Upper lobe of right lung (tissue), 1 donor: ENCODE data around the gene HBM. TPM values are rescaled to one million over a fixed set of nuclear protein-coding genes. Genes with fewer than 3 reads are reported as not detected.

ENCODE experiments used
- ATAC-seq: fragments of 200-7000 bp; cut with Tn5 transposase; one replicate; pipeline ENCODE4 v1.9.1; 2020; ENCODE audit warnings: mild to moderate bottlenecking, moderate library complexity
- DNase-seq: peaks from one replicate; pipeline ENCODE4 v3.0.0-alpha.2; 2020
- H3K27ac ChIP-seq: fragments of 200-600 bp; one replicate; pipeline ENCODE4 v1.8.0; 2022
- H3K27me3 ChIP-seq: fragments of 200-600 bp; one replicate; pipeline ENCODE4 v1.8.0; 2022; ENCODE audit warnings: mild to moderate bottlenecking
- H3K36me3 ChIP-seq: fragments of 200-600 bp; one replicate; pipeline ENCODE4 v1.8.0; 2022
- H3K4me1 ChIP-seq: fragments of 200-600 bp; one replicate; pipeline ENCODE4 v1.8.0; 2022
- H3K4me3 ChIP-seq: fragments of 200-600 bp; one replicate; pipeline ENCODE4 v1.8.0; 2022; ENCODE audit warnings: mild to moderate bottlenecking
- H3K9me3 ChIP-seq: fragments of 200-600 bp; one replicate; pipeline ENCODE4 v1.8.0; 2022
- CTCF ChIP-seq: fragments of 200-600 bp; IDR thresholded peaks from one replicate; pipeline ENCODE4 v1.8.0; 2022; ENCODE audit warnings: antibody characterized with exemption
- intact Hi-C: fragments of 100-400 bp; cut with DNase I; formaldehyde crosslinking; loops from one replicate; pipeline ENCODE4 v1.11.0; 2022
- total RNA-seq: library from RNA; stranded (reverse); fragmentation: NEBNext Ultra II Directional; extraction: Animal tissue kit (Norgen Biotek cat#: 25700); gene quantifications from one replicate; pipeline ENCODE4 v1.2.1, GENCODE V29; 2021
- donor health status: DM: no; HTN: yes; CAD: no; lungs with severe emphysema.

HBM gene
- total RNA-seq, 1 donor from 2014 or later = not detected

DNA sequence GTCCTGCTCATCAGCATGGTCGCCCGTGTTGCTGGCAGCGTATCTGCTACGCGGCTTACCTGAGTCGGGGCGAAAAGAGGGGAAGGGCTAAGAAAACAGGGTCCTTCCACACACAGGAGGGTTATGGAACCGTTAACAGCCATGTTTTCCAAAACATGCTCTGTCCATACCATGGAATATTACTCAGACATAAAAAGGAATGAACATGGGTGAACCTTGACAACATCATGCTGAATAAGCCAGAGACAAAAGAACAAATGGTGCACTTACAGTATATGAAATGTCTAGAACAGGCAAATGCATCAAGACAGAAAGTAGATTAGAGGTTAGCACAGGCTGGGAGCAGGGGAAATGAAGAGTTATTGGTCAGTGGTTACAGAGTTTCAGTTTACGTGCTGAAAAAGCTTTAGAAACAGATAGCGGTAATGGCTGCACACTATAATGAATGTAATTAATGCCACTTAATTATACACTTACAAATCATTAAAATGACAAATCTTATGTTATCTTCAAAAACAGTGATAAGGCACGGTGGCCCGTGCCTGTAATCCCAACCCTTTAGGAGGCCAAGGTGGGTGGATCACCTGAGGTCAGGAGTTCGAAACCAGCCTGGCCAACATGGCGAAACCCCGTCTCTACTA, 35.1 kb upstream of the HBM start:
- ATAC-seq (no peak), DNase-seq (no peak)
- no peak for TF ChIP-seq CTCF
- intact Hi-C loops = no loop called here
- H3K36me3 ChIP-seq = no peaks in the 10 kb centered on the region
- H3K27ac ChIP-seq = no peak overlapping the region
- no peaks in the 10 kb centered on the region for H3K4me1 ChIP-seq
- no peaks in the 10 kb centered on the region for H3K9me3 ChIP-seq
- no peaks in the 10 kb centered on the region for H3K27me3 ChIP-seq
- H3K4me3 ChIP-seq = no peak overlapping the region

GRCh38 chr16:132120-132519, 33.7 kb upstream of the HBM start:
- no peaks in the 10 kb centered on the region for H3K36me3 ChIP-seq
- no peak overlapping the region for H3K27ac ChIP-seq
- H3K9me3 ChIP-seq = no peaks in the 10 kb centered on the region
- no peak for DNase-seq
- intact Hi-C loops = no loop called here
- H3K27me3 ChIP-seq = no peaks in the 10 kb centered on the region
- ATAC-seq = no peak
- TF ChIP-seq CTCF = no peak
- H3K4me1 ChIP-seq = no peaks in the 10 kb centered on the region
- no peak overlapping the region for H3K4me3 ChIP-seq

GRCh38 chr16:133716-134115, 32.1 kb upstream of the HBM start:
- Histone ChIP-seq H3K27ac (no peak overlapping the region), H3K9me3 (no peaks in the 10 kb centered on the region), H3K27me3 (no peaks in the 10 kb centered on the region), H3K4me1 (no peaks in the 10 kb centered on the region), H3K4me3 (no peak overlapping the region), H3K36me3 (no peaks in the 10 kb centered on the region)
- no peak for ATAC-seq
- TF ChIP-seq CTCF = no peak
- DNase-seq = no peak
- intact Hi-C loops = no loop called here

GRCh38 chr16:138049-138417, 27.7 kb upstream of the HBM start:
- intact Hi-C loops = no loop called here
- DNase-seq (peak; percentile 72), ATAC-seq (peak; percentile 48)
- H3K36me3 ChIP-seq = no peaks in the 10 kb centered on the region
- peak overlapping the region; percentile 79 for H3K4me3 ChIP-seq
- H3K9me3 ChIP-seq = no peaks in the 10 kb centered on the region
- no peaks in the 10 kb centered on the region for H3K27me3 ChIP-seq
- TF ChIP-seq CTCF = no peak
- no peaks in the 10 kb centered on the region for H3K4me1 ChIP-seq
- peak overlapping the region; percentile 60 for H3K27ac ChIP-seq

DNA sequence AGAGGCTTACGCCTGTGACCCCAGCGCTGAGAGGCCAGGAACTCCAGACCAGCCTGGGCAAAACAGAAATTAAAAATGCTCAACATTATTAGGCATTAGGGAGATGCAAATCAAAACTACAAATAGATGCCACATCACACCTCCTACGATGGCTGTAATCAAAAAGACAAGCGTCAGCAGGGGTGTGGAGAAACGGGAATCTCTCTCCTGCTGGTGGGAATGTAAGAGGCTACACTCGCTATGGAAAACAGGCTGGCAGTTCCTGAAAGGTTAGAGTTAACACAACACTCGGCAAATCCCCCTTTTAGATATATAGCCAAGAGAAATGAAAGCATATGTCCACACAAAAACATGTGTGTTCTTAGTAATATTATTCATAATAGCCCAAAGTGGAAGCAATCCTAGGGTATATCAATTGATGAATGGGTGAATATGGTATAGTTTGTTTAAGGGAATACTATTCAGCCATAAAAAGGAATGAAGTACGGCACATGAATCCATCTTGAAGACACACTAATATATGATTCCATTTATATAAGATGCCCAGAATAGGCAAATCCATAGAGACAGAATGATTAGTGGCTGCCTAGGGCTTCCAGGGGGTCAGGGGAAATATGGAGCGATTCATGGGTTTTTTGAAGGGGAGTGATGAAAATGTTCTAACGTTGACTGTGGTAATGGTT, 25.5 kb upstream of the HBM start:
- TF ChIP-seq CTCF = no peak
- DNase-seq (no peak), ATAC-seq (no peak)
- no peaks in the 10 kb centered on the region for H3K9me3 ChIP-seq
- no peak overlapping the region for H3K4me3 ChIP-seq
- H3K36me3 ChIP-seq = no peaks in the 10 kb centered on the region
- intact Hi-C loops = no loop called here
- H3K27ac ChIP-seq = no peak overlapping the region
- H3K4me1 ChIP-seq = no peaks in the 10 kb centered on the region
- no peaks in the 10 kb centered on the region for H3K27me3 ChIP-seq
